ENCODE measurements around the gene DENND1B. TPM values are rescaled to one million over a fixed set of nuclear protein-coding genes. Genes with fewer than 3 reads are reported as not detected.

The DENND1B gene
- total RNA-seq, 1 donor from 2014 or later, result 17.2 TPM

GRCh38 chr1:197783510-197783948 is 8.2 kb upstream of the DENND1B start:
- Histone ChIP-seq H3K4me3 (no peak overlapping the region), H3K27me3 (no peaks in the 10 kb centered on the region), H3K27ac (no peak overlapping the region), H3K9me3 (no peaks in the 10 kb centered on the region), H3K4me1 (no peaks in the 10 kb centered on the region), H3K36me3 (no peaks in the 10 kb centered on the region)
- no peak for DNase-seq (ENCODE audit: extremely low spot score in 2 of 2)
- intact Hi-C loops (cut with DNase I), result no loop called here
- TF ChIP-seq POLR2AphosphoS5 (IDR thresholded peaks at IDR 0.05; ENCODE audit: insufficient read depth in 1 of 2, low read depth in 1 of 2) (peak in 1 of 2 donors; percentile 74), CTCF (IDR thresholded peaks at IDR 0.05) (no peak)

DNA sequence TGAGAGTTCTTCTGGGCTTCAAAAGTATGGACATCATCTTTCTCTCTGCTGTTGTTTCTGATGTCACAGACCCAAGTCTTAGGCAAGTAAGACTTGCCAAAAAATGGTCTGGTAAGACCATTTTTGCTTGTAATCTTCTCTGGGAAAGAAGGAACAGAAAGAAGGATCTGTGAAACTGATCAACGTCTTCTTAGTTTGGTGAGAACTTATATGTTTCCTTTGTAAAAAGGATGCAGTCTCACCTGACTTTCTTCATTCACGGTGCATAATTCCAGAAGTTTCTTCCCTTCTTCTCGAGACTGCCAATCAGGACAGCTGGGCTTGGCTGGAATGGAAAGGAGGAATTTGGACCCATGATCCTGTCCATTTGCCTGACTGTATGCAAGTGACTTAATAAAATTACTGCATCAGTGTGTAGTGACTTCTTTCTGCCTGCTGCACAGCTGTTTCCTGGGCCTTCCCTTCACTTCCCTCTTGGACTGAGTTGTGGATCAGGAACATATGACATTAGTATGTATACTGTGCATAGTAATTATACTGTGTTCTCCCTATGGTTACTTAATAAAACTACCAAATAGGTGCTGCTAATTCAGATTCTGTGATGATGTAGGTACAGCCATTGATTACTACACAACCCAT is 7.6 kb upstream of the DENND1B start:
- DNase-seq (ENCODE audit: extremely low spot score in 2 of 2), result no peak
- no peaks in the 10 kb centered on the region for H3K27me3 ChIP-seq
- intact Hi-C loops (cut with DNase I), result no loop called here
- TF ChIP-seq POLR2AphosphoS5 (IDR thresholded peaks at IDR 0.05; ENCODE audit: insufficient read depth in 1 of 2, low read depth in 1 of 2), result no peak
- TF ChIP-seq CTCF (IDR thresholded peaks at IDR 0.05), result no peak
- TF ChIP-seq POLR2A (IDR thresholded peaks at IDR 0.05), result no peak
- H3K4me1 ChIP-seq, result no peaks in the 10 kb centered on the region
- no peaks in the 10 kb centered on the region for H3K36me3 ChIP-seq
- H3K4me3 ChIP-seq, result no peak overlapping the region
- H3K9me3 ChIP-seq, result no peaks in the 10 kb centered on the region
- H3K27ac ChIP-seq, result peak overlapping the region; percentile 0

GRCh38 chr1:197781968-197782721 is 6.9 kb upstream of the DENND1B start:
- Histone ChIP-seq H3K27ac (no peak overlapping the region), H3K4me1 (no peaks in the 10 kb centered on the region), H3K9me3 (no peaks in the 10 kb centered on the region), H3K27me3 (no peaks in the 10 kb centered on the region), H3K4me3 (peak overlapping the region in 1 of 2 donors; percentile 13), H3K36me3 (no peaks in the 10 kb centered on the region)
- intact Hi-C loops (cut with DNase I), result no loop called here
- TF ChIP-seq POLR2A (IDR thresholded peaks at IDR 0.05) (no peak), POLR2AphosphoS5 (IDR thresholded peaks at IDR 0.05; ENCODE audit: insufficient read depth in 1 of 2, low read depth in 1 of 2) (peak in 1 of 2 donors; percentile 53), CTCF (IDR thresholded peaks at IDR 0.05) (no peak)
- no peak for DNase-seq (ENCODE audit: extremely low spot score in 2 of 2)

GRCh38 chr1:197779921-197780320 is 4.6 kb upstream of the DENND1B start:
- TF ChIP-seq POLR2A (IDR thresholded peaks at IDR 0.05), result no peak
- no peak for TF ChIP-seq POLR2AphosphoS5 (IDR thresholded peaks at IDR 0.05; ENCODE audit: insufficient read depth in 1 of 2, low read depth in 1 of 2)
- TF ChIP-seq CTCF (IDR thresholded peaks at IDR 0.05), result no peak
- Histone ChIP-seq H3K27me3 (no peaks in the 10 kb centered on the region), H3K4me3 (no peak overlapping the region), H3K36me3 (no peaks in the 10 kb centered on the region), H3K27ac (no peak overlapping the region), H3K9me3 (no peaks in the 10 kb centered on the region), H3K4me1 (peaks cover 11% of the 10 kb centered on the region)
- no peak for DNase-seq (ENCODE audit: extremely low spot score in 2 of 2)
- intact Hi-C loops (cut with DNase I), result no loop called here
